ES-I3 (cell line): Measurements from ENCODE around the gene PLXNB3.
A peak's percentile ranks its signal among the peaks of the same experiment; 100 is the strongest.
"Not testable (repeated sequence)": the region's sequence is repeated elsewhere in the genome, so short reads cannot be mapped to it uniquely, and the experiment has no call there.

ENCODE experiments used
- H3K36me3 ChIP-seq: 2 replicates; pipeline ENCODE4 v1.6.1; 2013; ENCODE audit warnings: mild to moderate bottlenecking, low read length, control low read depth, moderate library complexity; ENCODE audit not compliant: insufficient read depth
- H3K4me1 ChIP-seq: 2 replicates; pipeline ENCODE4 v1.6.1; 2013; ENCODE audit warnings: mild to moderate bottlenecking, control low read depth, low read length; ENCODE audit not compliant: insufficient read depth
- H3K9ac ChIP-seq: 2 replicates; pipeline ENCODE4 v1.6.1; 2013; ENCODE audit warnings: low read depth, mild to moderate bottlenecking, low read length, moderate library complexity
- H3K9me3 ChIP-seq: 2 replicates; pipeline ENCODE4 v1.6.1; 2013; ENCODE audit warnings: mild to moderate bottlenecking, low read length, moderate library complexity; ENCODE audit not compliant: control insufficient read depth, insufficient read depth

The PLXNB3 gene

GRCh38 chrX:153806999-153807575, 43.0 kb downstream of the PLXNB3 start:
- no peaks in the 10 kb centered on the region for H3K9me3 ChIP-seq
- H3K36me3 ChIP-seq, result peaks cover 3% of the 10 kb centered on the region; the same call in 1 of the 2 replicates
- H3K4me1 ChIP-seq, result no peaks in the 10 kb centered on the region
- H3K9ac ChIP-seq, result no peak overlapping the region

- no peaks in the 10 kb centered on the region for H3K9me3 ChIP-seq
These were observed 43.9 kb downstream of the PLXNB3 start for GRCh38 chrX:153807976-153808375.

DNA sequence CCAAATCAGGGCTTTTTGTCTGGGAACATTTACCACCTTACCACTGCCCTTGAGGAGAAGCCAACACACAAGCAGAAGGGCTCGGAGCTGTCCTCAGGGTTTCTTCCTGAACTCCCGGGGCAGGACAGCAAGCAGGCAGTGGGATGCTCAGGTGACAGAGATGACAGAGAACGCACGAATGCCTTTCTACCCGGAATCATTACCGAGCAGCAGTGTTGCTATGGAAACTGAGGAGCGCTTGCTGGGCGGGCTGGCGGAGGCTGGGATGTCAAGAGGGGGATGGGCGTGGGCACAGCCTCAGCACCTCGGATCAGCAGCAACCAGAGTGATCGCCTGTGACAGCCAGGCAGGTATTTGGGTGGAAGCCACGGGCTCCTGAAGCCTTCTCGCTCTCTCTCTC, 48.2 kb downstream of the PLXNB3 start:
- no peaks in the 10 kb centered on the region for H3K9me3 ChIP-seq
- no peak overlapping the region for H3K9ac ChIP-seq
- H3K36me3 ChIP-seq, result no peaks in the 10 kb centered on the region
- H3K4me1 ChIP-seq, result peaks cover 6% of the 10 kb centered on the region; the same call in 1 of the 2 replicates

More at GRCh38 chrX:153807976-153808375, 43.9 kb downstream of the PLXNB3 start:
- H3K4me1 ChIP-seq, result 0 out of 2 replicates have a peak, but pooled peaks cover 6% of the 10 kb centered on the region
- no peaks in the 10 kb centered on the region for H3K36me3 ChIP-seq
- no peak overlapping the region for H3K9ac ChIP-seq

DNA sequence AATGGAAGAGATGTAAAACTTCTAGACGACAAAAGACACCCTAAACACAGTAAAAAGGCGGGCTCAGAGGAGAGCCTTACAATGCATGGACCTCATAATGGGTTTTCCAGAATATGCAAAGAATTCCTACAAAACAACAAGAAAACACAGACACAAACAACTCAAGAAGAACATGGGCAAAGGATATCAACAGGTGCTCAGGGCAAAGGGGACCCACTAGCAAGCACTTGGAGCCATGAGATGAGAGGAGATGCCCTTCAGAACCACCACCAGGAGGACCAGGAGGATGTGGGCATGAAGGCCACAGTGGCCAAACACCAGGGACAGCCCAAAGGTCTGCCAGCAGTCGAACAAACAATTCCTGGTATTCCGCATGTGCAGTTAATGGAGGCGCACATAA, 49.1 kb downstream of the PLXNB3 start:
- Histone ChIP-seq H3K9me3 (no peaks in the 10 kb centered on the region), H3K9ac (no peak overlapping the region), H3K36me3 (no peaks in the 10 kb centered on the region), H3K4me1 (peaks cover 6% of the 10 kb centered on the region; the same call in 1 of the 2 replicates)

DNA sequence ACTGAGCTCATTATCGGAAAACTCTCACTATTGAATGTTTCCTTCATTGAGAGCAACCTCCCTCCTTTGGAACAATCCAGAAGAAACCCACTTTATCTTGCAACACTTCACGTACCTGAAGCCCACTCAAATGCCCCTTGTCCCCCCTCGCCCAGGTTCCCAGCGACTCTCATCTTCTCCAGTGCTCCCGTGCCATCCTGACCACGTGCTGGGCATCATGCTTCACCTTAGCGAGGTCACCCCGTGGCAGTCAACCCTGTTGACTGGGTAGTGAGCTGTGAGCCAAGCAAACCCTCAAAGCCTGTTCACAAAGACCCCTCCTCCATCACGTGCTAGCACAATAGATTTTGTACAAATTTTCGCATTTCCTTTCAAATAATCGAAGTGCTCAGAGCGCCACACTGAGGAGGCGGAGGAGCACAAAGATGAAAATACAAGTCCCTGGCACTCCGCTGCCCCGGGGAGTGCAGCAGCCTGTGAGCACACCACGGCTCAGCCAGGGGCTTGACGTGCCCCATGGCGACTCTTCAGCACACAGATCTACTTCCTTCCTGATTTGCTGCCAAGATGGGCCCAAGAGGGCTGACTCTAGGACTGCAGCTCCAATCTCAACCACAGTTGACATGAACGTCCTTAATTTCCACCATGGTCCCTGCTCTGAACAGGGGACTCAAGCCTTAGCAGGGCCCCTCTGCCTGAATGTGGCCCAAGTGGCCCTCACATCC, 50.7 kb downstream of the PLXNB3 start:
- H3K36me3 ChIP-seq, result no peaks in the 10 kb centered on the region
- no peak overlapping the region for H3K9ac ChIP-seq
- peaks cover 10% of the 10 kb centered on the region; the same call in 1 of the 2 replicates for H3K4me1 ChIP-seq
- no peaks in the 10 kb centered on the region for H3K9me3 ChIP-seq

DNA sequence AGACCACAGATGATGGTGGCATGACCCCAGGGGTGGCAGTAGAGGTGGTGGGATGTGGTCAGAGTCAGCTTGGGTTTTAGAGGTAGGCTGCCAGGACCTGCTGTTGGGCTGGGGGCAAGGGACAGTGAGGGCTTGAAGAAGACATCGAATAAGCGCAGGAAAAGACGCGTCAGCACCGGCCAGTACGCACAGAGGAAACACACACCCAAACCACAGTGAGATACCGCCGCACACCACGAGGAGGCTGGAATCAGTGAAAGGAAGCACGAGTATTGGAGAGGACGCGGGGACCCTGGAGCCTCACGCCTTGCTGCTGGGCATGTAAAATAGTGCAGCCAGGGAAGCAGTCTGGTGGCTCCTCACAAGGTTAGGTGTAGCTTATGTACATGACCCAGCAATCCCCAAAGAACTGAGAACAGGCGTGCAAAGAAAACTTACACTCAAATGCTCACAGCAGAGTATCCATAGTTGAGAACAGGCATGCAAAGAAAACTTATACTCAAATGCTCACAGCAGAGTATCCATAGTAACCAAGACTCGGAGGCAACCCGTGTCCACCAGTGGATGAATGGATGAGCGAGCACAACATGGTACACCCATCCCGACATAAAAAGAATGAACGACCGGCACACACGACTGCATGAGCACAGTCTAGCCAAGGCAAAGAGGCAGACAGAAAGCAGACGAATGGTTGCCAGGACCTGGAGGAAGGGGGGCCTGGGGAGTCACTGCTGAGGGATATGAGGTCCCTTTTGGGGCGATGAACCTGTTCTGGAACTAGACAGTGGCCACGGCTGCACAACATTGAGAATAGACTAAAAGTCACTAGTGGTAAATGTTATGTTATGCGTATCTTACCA, 53.0 kb downstream of the PLXNB3 start:
- Histone ChIP-seq H3K4me1 (peaks cover 19% of the 10 kb centered on the region), H3K9ac (no peak overlapping the region), H3K36me3 (0 out of 2 replicates have a peak, but pooled peaks cover 2% of the 10 kb centered on the region), H3K9me3 (no peaks in the 10 kb centered on the region)

- H3K4me1 ChIP-seq, result peaks cover 14% of the 10 kb centered on the region
- H3K36me3 ChIP-seq, H3K9ac ChIP-seq, H3K9me3 ChIP-seq: not testable (repeated sequence)
These were observed 54.0 kb downstream of the PLXNB3 start for GRCh38 chrX:153818064-153818463.

DNA sequence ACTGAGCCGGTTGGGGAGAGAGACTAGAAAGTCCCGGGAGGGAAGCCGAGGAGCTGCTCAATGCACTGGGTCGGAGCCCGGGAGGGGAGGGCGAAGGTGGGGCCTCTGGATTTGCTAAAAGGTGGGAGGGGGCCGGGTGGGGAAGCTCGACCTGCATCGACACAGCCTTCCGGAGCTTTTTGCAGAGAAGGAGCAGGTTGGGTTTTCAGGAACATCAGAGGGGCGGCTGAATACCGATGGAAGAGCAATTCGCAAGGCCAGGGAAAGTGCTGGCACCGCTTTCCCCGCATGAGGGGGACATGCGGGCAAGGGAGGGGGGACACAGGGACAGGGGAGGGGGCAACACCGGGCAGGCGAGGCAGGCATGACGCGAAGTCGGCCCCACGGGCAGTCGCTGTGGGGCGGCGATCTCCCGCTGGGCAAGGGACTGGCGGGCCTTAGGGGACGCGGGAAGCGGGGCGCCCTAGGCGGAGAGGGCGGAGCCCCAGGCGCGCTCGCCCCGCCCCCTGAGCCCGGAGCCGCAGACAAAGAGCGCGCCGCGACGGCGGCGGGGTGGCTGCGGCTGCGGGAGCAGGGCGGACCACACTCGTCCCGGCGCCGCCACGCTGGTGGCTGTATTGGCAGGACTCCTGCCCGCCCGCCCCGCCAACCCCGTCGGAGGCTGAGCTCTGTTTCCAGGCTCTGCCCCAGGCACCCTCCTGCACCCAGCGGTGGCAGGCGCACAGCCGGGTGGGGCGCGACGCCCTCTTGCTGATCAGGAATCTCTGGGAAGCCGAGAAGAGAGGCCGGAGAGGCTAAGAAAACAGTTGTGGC, 54.7 kb downstream of the PLXNB3 start:
- peak overlapping the region; percentile 61 for H3K9ac ChIP-seq
- peaks cover 14% of the 10 kb centered on the region for H3K4me1 ChIP-seq
- 0 out of 2 replicates have a peak, but pooled peaks cover 2% of the 10 kb centered on the region for H3K36me3 ChIP-seq
- no peaks in the 10 kb centered on the region for H3K9me3 ChIP-seq

GRCh38 chrX:153819384-153820040, 55.5 kb downstream of the PLXNB3 start:
- H3K9ac ChIP-seq, result peak overlapping the region; percentile 61
- H3K36me3 ChIP-seq, result 0 out of 2 replicates have a peak, but pooled peaks cover 2% of the 10 kb centered on the region
- no peaks in the 10 kb centered on the region for H3K9me3 ChIP-seq
- H3K4me1 ChIP-seq, result peaks cover 14% of the 10 kb centered on the region

GRCh38 chrX:153820601-153821000, 56.6 kb downstream of the PLXNB3 start:
- Histone ChIP-seq H3K9me3 (no peaks in the 10 kb centered on the region), H3K36me3 (0 out of 2 replicates have a peak, but pooled peaks cover 2% of the 10 kb centered on the region), H3K4me1 (peaks cover 22% of the 10 kb centered on the region), H3K9ac (no peak overlapping the region)

DNA sequence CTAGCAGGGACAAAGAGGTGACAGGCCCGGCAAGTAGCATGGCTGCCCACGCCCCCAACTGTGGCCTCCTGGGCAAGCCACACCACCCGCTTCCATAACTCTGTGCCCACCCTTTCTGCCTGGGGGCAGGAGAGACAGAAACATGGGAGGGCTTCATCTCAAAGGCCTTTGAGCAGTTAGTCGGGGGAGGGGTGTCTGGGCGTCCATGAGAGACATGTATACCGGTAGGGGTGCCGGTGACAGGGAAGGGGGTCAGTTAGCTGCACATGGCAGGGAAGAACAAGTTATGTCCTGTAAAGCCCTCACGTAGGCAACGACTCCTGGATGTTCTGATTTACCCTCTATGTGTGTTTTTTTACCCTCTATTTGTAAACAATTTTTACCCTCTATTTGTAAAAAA, 57.0 kb downstream of the PLXNB3 start:
- Histone ChIP-seq H3K9me3 (no peaks in the 10 kb centered on the region), H3K9ac (no peak overlapping the region), H3K4me1 (peaks cover 27% of the 10 kb centered on the region), H3K36me3 (0 out of 2 replicates have a peak, but pooled peaks cover 2% of the 10 kb centered on the region)

- H3K9ac ChIP-seq, result no peak overlapping the region
- 0 out of 2 replicates have a peak, but pooled peaks cover 2% of the 10 kb centered on the region for H3K36me3 ChIP-seq
- H3K9me3 ChIP-seq, result no peaks in the 10 kb centered on the region
- H3K4me1 ChIP-seq, result peaks cover 41% of the 10 kb centered on the region
These were observed 60.3 kb downstream of the PLXNB3 start for GRCh38 chrX:153824348-153824747.

DNA sequence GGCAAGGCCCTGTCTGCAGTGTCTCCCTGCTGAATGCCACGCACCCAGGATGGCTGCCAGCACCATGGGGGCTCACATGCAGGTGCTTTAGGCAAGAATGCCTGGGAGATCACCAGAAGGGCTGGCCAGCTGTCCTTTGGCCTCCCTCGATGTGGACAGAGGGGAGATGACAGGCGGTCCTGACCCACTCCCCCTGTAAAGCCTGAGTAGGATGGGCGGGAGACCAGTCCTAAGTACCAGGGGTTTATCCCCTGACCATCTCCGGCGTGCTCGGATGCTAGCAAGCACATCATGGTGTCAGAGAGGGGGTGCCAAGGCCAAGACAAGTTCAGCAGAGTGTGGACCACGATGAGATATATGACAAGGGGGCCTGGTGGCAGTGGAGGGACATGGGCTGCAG, 61.0 kb downstream of the PLXNB3 start:
- H3K4me1 ChIP-seq, result peaks cover 36% of the 10 kb centered on the region

More for the DNA sequence above, 61.0 kb downstream of the PLXNB3 start:
- Histone ChIP-seq H3K36me3 (0 out of 2 replicates have a peak, but pooled peaks cover 2% of the 10 kb centered on the region), H3K9me3 (no peaks in the 10 kb centered on the region), H3K9ac (no peak overlapping the region)
